Hepatocyte (in vitro differentiated cells): ENCODE measurements around the gene CAP2. TPM values are rescaled to one million over a fixed set of nuclear protein-coding genes. Genes with fewer than 3 reads are reported as not detected.

Experiments used
- DNase-seq: peaks from one replicate; pipeline ENCODE4 v3.0.0-alpha.2; 2016; ENCODE audit warnings: low spot score
- H2AFZ ChIP-seq: fragments of 200-600 bp; sonication (generic); 2 replicates; pipeline ENCODE4 v1.6.0; 2016; ENCODE audit warnings: antibody characterized with exemption, mild to moderate bottlenecking
- H3K27ac ChIP-seq: fragments of 200-600 bp; sonication (generic); 2 replicates; pipeline ENCODE4 v1.5.1; 2016; ENCODE audit warnings: mild to moderate bottlenecking
- H3K27me3 ChIP-seq: fragments of 200-600 bp; sonication (generic); 2 replicates; pipeline ENCODE4 v1.6.1; 2016
- H3K36me3 ChIP-seq: fragments of 200-600 bp; sonication (generic); replicated peaks from 2 replicates; pipeline ENCODE4 v1.5.1; 2016; ENCODE audit warnings: low read depth; ENCODE audit not compliant: insufficient read depth
- H3K4me1 ChIP-seq: fragments of 200-600 bp; sonication (generic); 2 replicates; pipeline ENCODE4 v1.5.1; 2016; ENCODE audit warnings: mild to moderate bottlenecking, moderate library complexity; ENCODE audit not compliant: insufficient read depth
- H3K4me2 ChIP-seq: fragments of 200-600 bp; sonication (generic); 2 replicates; pipeline ENCODE4 v1.6.0; 2016
- H3K4me3 ChIP-seq: fragments of 200-600 bp; sonication (generic); 2 replicates; pipeline ENCODE4 v1.5.1; 2016; ENCODE audit warnings: mild to moderate bottlenecking
- H3K79me2 ChIP-seq: fragments of 200-600 bp; sonication (generic); 2 replicates; pipeline ENCODE4 v1.6.0; 2017; ENCODE audit warnings: mild to moderate bottlenecking
- H3K9me2 ChIP-seq: fragments of 200-600 bp; sonication (generic); replicated peaks from 2 replicates; pipeline ENCODE4 v1.6.0; 2017; ENCODE audit warnings: mild to moderate bottlenecking; ENCODE audit not compliant: insufficient read depth
- H3K9me3 ChIP-seq: fragments of 200-600 bp; sonication (generic); 2 replicates; pipeline ENCODE4 v1.5.1; 2016; ENCODE audit warnings: low read depth, mild to moderate bottlenecking
- H4K20me1 ChIP-seq: fragments of 200-600 bp; sonication (generic); 2 replicates; pipeline ENCODE4 v1.6.0; 2016; ENCODE audit warnings: mild to moderate bottlenecking; ENCODE audit not compliant: insufficient read depth, poor library complexity, severe bottlenecking
- CTCF ChIP-seq: fragments of 200-600 bp; sonication (generic); IDR thresholded peaks from 2 replicates; pipeline ENCODE4 v1.5.1; 2016; ENCODE audit warnings: antibody characterized with exemption, mild to moderate bottlenecking; ENCODE audit not compliant: poor library complexity
- EZH2 ChIP-seq: fragments of 200-600 bp; sonication (generic); IDR thresholded peaks from 2 replicates; pipeline ENCODE4 v1.6.1; 2016; ENCODE audit warnings: antibody characterized with exemption, mild to moderate bottlenecking, borderline replicate concordance
- EZH2phosphoT487 ChIP-seq: fragments of 200-600 bp; sonication (generic); IDR thresholded peaks from one replicate; pipeline ENCODE4 v1.6.1; 2018; ENCODE audit warnings: antibody characterized with exemption, mild to moderate bottlenecking, low read depth, moderate library complexity; ENCODE audit not compliant: unreplicated experiment, severe bottlenecking
- WGBS: methylation state at CpG from one replicate; pipeline ENCODE4 v1.1.6; 2016; ENCODE audit warnings: low lambda C conversion rate; ENCODE audit errors: missing lambda C conversion rate; 5-methylcytosine and 5-hydroxymethylcytosine counted together
- polyA plus RNA-seq: library from polyadenylated mRNA; unstranded; fragments of >200 nt; fragmentation: Nextera tagmentation; extraction: Ambion mirVana; gene quantifications from 2 replicates; pipeline ENCODE4 v1.2.1, GENCODE V29; 2016
- total RNA-seq: library from RNA; depleted of rRNA; stranded (reverse); fragments of >200 nt; gene quantifications from 2 replicates; pipeline ENCODE4 v1.2.3, GENCODE V29; 2014

CAP2 gene
- total and polyA plus RNA-seq, 2 experiments from 2014 or later: 6.5 to 8.7 TPM

GRCh38 chr6:17475606-17476244 lies 82.3 kb downstream of the CAP2 start:
- no peaks in the 10 kb centered on the region for H3K27me3 ChIP-seq
- H3K4me3 ChIP-seq: no peak overlapping the region
- no peaks in the 10 kb centered on the region for H3K36me3 ChIP-seq
- H3K9me3 ChIP-seq: no peaks in the 10 kb centered on the region
- no peaks in the 10 kb centered on the region for H4K20me1 ChIP-seq
- DNase-seq: no peak
- H3K9me2 ChIP-seq: no peaks in the 10 kb centered on the region
- no peaks in the 10 kb centered on the region for H3K79me2 ChIP-seq
- no peak overlapping the region for H2AFZ ChIP-seq
- no peak for TF ChIP-seq CTCF
- TF ChIP-seq EZH2phosphoT487: no peak
- no peak for TF ChIP-seq EZH2
- no peak overlapping the region for H3K4me2 ChIP-seq
- H3K27ac ChIP-seq: no peak overlapping the region
- WGBS: 78% methylated on average over 4 of the region's 4 CpGs
- H3K4me1 ChIP-seq: peaks cover 3% of the 10 kb centered on the region

GRCh38 chr6:17476511-17476910 lies 83.1 kb downstream of the CAP2 start:
- no peaks in the 10 kb centered on the region for H4K20me1 ChIP-seq
- H3K27ac ChIP-seq: no peak overlapping the region
- H3K79me2 ChIP-seq: no peaks in the 10 kb centered on the region
- no peaks in the 10 kb centered on the region for H3K36me3 ChIP-seq
- no peak overlapping the region for H2AFZ ChIP-seq
- no peaks in the 10 kb centered on the region for H3K9me3 ChIP-seq
- WGBS: 78% methylated on average over 4 of the region's 4 CpGs
- no peaks in the 10 kb centered on the region for H3K9me2 ChIP-seq
- H3K27me3 ChIP-seq: no peaks in the 10 kb centered on the region
- no peak overlapping the region for H3K4me2 ChIP-seq
- H3K4me1 ChIP-seq: peaks cover 3% of the 10 kb centered on the region
- no peak for DNase-seq
- TF ChIP-seq EZH2 (no peak), EZH2phosphoT487 (no peak), CTCF (no peak)
- H3K4me3 ChIP-seq: no peak overlapping the region

- Histone ChIP-seq H4K20me1 (no peaks in the 10 kb centered on the region), H3K27me3 (no peaks in the 10 kb centered on the region), H3K9me2 (no peaks in the 10 kb centered on the region), H3K4me3 (no peak overlapping the region), H3K79me2 (no peaks in the 10 kb centered on the region), H3K4me2 (no peak overlapping the region), H3K27ac (no peak overlapping the region), H3K4me1 (peaks cover 2% of the 10 kb centered on the region), H3K9me3 (no peaks in the 10 kb centered on the region), H3K36me3 (no peaks in the 10 kb centered on the region), H2AFZ (no peak overlapping the region)
- TF ChIP-seq EZH2 (no peak), CTCF (no peak), EZH2phosphoT487 (no peak)
- DNase-seq: no peak
- WGBS: 90% methylated on average over 2 of the region's 2 CpGs
These were observed 84.0 kb downstream of the CAP2 start for GRCh38 chr6:17477356-17477755.
